Upper lobe of left lung (tissue), 6 donors: ENCODE measurements around the gene MEMO1. TPM values are rescaled to one million over a fixed set of nuclear protein-coding genes. Genes with fewer than 3 reads are reported as not detected.
"Not testable (repeated sequence)": the region's sequence is repeated elsewhere in the genome, so short reads cannot be mapped to it uniquely, and the experiment has no call there.

ENCODE experiments used
- ATAC-seq, 2 donors: fragments of 200-7000 bp; cut with Tn5 transposase; one replicate each; pipeline ENCODE4 v1.9.1; 2022; ENCODE audit warnings: mild to moderate bottlenecking in 2 of 2, moderate library complexity in 2 of 2; ENCODE audit not compliant: low FRiP score in 2 of 2
- DNase-seq, 2 donors: peaks; one replicate each; pipeline ENCODE4 v3.0.0-alpha.2; 2019 to 2020
- H3K27ac ChIP-seq, 4 donors: fragments of 200-600 bp; sonication (generic); one replicate each; pipeline ENCODE4 v1.5.1; 2016 to 2019
- H3K27me3 ChIP-seq, 4 donors: fragments of 200-600 bp; sonication (generic); one replicate each; pipeline ENCODE4 v1.5.1; 2017 to 2019
- H3K36me3 ChIP-seq, 4 donors: fragments of 200-600 bp; sonication (generic); one replicate each; pipeline ENCODE4 v1.5.1; 2016 to 2019
- H3K4me1 ChIP-seq, 4 donors: fragments of 200-600 bp; sonication (generic); one replicate each; pipeline ENCODE4 v1.5.1; 2018 to 2019
- H3K4me3 ChIP-seq, 4 donors: fragments of 200-600 bp; sonication (generic); one replicate each; pipeline ENCODE4 v1.5.1; 2017 to 2019; ENCODE audit warnings: mild to moderate bottlenecking in 2 of 4, moderate library complexity in 1 of 4
- H3K9me3 ChIP-seq, 4 donors: fragments of 200-600 bp; sonication (generic); one replicate each; pipeline ENCODE4 v1.5.1; 2018 to 2019
- EP300 ChIP-seq, 4 donors: sonication (generic); formaldehyde crosslinking; IDR thresholded peaks; one replicate each; pipeline ENCODE4 v1.5.1; 2017; ENCODE audit warnings: antibody characterized with exemption in 4 of 4, control low read depth in 2 of 4
- POLR2A ChIP-seq, 4 donors: fragments of 450-650 bp; IDR thresholded peaks; one replicate each; pipeline ENCODE4 v1.5.1; 2016 to 2017; ENCODE audit warnings: antibody characterized with exemption in 4 of 4, mild to moderate bottlenecking in 2 of 4
- POLR2AphosphoS5 ChIP-seq, 2 donors: sonication (generic); formaldehyde crosslinking; IDR thresholded peaks; one replicate each; pipeline ENCODE4 v1.5.1; 2017; ENCODE audit warnings: antibody characterized with exemption in 2 of 2
- WGBS, 2 donors: methylation state at CpG; one replicate each; pipeline ENCODE4 v1.1.5; 2017 to 2018; 5-methylcytosine and 5-hydroxymethylcytosine counted together
- total RNA-seq, 6 donors: library from RNA; depleted of rRNA in 4 of 6; stranded (reverse); fragments of >200 nt in 4 of 6; gene quantifications; one replicate each; pipeline versions ENCODE4 v1.1.0 to v1.2.1, GENCODE V29; 2016 to 2021
- TF ChIP-seq, protein P1 (sequence below), 6 experiments: fragments of 450-650 bp in 4 of 6; fragments of 200-600 bp in 2 of 6; sonication (generic) in 2 of 6; IDR thresholded peaks; one replicate each; pipeline ENCODE4 v1.5.1; 2016 to 2019; ENCODE audit warnings: antibody characterized with exemption in 6 of 6
- donor health status: DM: no; HTN: no; CAD: no; lungs with moderate emphysema.
- donor health status: DM: no; HTN: yes; CAD: no; lungs with severe emphysema.

MEMO1 gene
- total RNA-seq, 6 donors from 2014 or later, result 12.7 to 32.3 (median 23.6) TPM

DNA sequence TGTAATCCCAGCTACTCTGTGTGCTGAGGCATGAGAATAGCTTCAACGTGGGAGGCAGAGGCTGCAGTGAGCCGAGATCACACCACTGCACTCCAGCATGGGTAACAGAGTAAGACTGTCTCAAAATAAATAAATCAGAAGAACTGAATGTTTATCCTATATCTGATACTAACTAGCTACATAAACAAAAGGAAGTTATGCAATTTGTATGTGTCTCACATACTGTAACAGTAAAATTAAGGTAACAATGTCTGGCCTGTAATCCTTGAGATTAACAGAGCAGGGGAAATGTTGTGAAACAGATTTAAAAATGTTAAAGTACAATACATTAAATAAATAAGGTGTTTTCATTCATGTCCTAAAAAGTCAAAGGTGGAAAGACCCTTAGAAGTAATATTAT lies 150.8 kb downstream of the MEMO1 start:
- no peaks in the 10 kb centered on the region for H3K27me3 ChIP-seq
- WGBS, 2 donors, result 88% methylated on average over 2 of the region's 2 CpGs
- TF ChIP-seq POLR2A (IDR thresholded peaks at IDR 0.05), result no peak
- TF ChIP-seq, protein P1, sequence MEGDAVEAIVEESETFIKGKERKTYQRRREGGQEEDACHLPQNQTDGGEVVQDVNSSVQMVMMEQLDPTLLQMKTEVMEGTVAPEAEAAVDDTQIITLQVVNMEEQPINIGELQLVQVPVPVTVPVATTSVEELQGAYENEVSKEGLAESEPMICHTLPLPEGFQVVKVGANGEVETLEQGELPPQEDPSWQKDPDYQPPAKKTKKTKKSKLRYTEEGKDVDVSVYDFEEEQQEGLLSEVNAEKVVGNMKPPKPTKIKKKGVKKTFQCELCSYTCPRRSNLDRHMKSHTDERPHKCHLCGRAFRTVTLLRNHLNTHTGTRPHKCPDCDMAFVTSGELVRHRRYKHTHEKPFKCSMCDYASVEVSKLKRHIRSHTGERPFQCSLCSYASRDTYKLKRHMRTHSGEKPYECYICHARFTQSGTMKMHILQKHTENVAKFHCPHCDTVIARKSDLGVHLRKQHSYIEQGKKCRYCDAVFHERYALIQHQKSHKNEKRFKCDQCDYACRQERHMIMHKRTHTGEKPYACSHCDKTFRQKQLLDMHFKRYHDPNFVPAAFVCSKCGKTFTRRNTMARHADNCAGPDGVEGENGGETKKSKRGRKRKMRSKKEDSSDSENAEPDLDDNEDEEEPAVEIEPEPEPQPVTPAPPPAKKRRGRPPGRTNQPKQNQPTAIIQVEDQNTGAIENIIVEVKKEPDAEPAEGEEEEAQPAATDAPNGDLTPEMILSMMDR (IDR thresholded peaks at IDR 0.05), result no peak
- TF ChIP-seq POLR2AphosphoS5 (IDR thresholded peaks at IDR 0.05), result no peak
- TF ChIP-seq EP300 (IDR thresholded peaks at IDR 0.05), result no peak
- no peak overlapping the region for H3K4me3 ChIP-seq
- H3K36me3 ChIP-seq, result peaks cover 0 to 7% (median 0%) of the 10 kb centered on the region in 4 donors
- no peak for ATAC-seq
- no peaks in the 10 kb centered on the region for H3K9me3 ChIP-seq
- H3K27ac ChIP-seq, result no peak overlapping the region
- H3K4me1 ChIP-seq, result no peaks in the 10 kb centered on the region
- DNase-seq, result no peak

DNA sequence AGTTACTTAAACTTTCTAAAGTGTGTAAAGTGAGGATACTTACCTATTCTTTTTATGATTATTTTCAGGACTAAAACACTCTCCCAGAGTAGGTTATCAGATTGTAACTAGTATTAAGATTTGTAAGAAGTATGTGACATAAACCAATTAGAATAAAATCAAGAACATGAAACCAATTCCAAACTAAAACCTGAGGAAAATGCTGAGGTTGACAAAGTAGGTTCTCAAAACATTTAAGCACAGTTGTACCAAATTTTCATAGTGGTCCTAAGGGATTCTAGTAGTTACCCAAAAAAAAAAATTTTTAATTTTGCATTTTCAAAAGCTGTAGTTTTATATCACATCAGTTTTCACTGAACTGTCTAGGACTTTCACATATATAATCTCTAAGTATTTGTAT lies 157.3 kb downstream of the MEMO1 start:
- Histone ChIP-seq H3K4me1 (no peaks in the 10 kb centered on the region), H3K9me3 (no peaks in the 10 kb centered on the region), H3K4me3 (no peak overlapping the region), H3K27me3 (no peaks in the 10 kb centered on the region), H3K27ac (no peak overlapping the region), H3K36me3 (no peaks in the 10 kb centered on the region)
- ATAC-seq, result no peak
- DNase-seq, result no peak
- TF ChIP-seq EP300 (IDR thresholded peaks at IDR 0.05) (no peak), POLR2AphosphoS5 (IDR thresholded peaks at IDR 0.05) (no peak), POLR2A (IDR thresholded peaks at IDR 0.05) (no peak)
- TF ChIP-seq, protein P1 (IDR thresholded peaks at IDR 0.05), result no peak

DNA sequence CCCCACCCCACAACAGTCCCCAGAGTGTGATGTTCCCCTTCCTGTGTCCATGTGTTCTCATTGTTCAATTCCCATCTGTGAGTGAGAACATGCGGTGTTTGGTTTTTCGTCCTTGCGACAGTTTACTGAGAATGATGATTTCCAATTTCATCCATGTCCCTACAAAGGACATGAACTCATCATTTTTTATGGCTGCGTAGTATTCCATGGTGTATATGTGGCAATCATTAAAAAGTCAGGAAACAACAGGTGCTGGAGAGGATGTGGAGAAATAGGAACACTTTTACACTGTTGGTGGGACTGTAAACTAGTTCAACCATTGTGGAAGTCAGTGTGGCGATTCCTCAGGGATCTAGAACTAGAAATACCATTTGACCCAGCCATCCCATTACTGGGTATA lies 168.7 kb downstream of the MEMO1 start:
- WGBS, 2 donors, result 98 to 100% methylated on average over 4 to 5 of the region's 5 CpGs
- H3K36me3 ChIP-seq, ATAC-seq, H3K4me3 ChIP-seq, H3K4me1 ChIP-seq, H3K27me3 ChIP-seq, H3K9me3 ChIP-seq, H3K27ac ChIP-seq, DNase-seq: not testable (repeated sequence)

DNA sequence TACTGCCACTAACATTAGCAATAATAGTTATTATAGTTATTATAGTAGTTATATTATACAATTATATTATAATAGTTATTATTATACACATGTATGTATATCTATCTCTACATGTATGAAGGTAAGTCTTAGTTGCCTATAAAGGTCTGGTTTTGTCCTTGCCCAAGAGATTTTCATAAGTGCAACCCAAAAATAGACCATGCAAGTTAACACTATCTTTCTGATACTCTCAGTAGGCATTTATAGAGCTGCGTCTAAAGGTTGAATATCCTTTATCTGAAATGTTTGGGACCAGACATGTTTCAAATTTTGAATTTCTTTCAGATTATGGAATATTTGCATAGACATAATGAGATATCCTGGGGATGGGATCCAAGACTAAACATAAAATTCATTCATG lies 175.4 kb downstream of the MEMO1 start:
- no peaks in the 10 kb centered on the region for H3K9me3 ChIP-seq

DNA sequence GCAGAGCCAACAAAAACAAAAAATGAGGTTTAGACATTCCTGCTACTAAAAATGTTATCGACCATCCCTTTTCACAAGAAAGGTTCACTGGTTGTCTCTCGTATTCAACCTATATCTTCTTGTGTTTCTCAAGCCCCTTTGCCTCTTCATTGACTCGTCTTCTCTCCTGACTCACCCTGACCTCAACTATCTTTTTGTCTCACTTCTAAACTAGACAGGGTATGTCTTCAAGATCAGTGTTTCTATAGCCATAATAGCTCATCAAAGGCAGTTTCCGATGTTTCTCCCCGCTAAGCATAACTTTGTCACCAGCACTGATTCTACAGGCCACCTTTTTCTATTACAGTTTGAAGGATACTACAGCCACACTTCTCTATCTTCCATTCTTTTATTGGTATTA lies 178.4 kb downstream of the MEMO1 start:
- ATAC-seq (no peak), DNase-seq (no peak)
- no peaks in the 10 kb centered on the region for H3K27me3 ChIP-seq
- no peaks in the 10 kb centered on the region for H3K4me1 ChIP-seq
- TF ChIP-seq POLR2A (IDR thresholded peaks at IDR 0.05), result no peak
- TF ChIP-seq EP300 (IDR thresholded peaks at IDR 0.05), result no peak
- no peak for TF ChIP-seq POLR2AphosphoS5 (IDR thresholded peaks at IDR 0.05)
- TF ChIP-seq, protein P1 (IDR thresholded peaks at IDR 0.05), result no peak
- H3K27ac ChIP-seq, result no peak overlapping the region
- H3K36me3 ChIP-seq, result no peaks in the 10 kb centered on the region
- peaks cover 0 to 10% (median under 1%) of the 10 kb centered on the region in 4 donors for H3K9me3 ChIP-seq
- H3K4me3 ChIP-seq, result no peak overlapping the region
- WGBS, 2 donors, result 87 to 97% methylated on average over 5 of the region's 5 CpGs

More for the DNA sequence above, 175.4 kb downstream of the MEMO1 start:
- no peaks in the 10 kb centered on the region for H3K36me3 ChIP-seq
- TF ChIP-seq POLR2AphosphoS5 (IDR thresholded peaks at IDR 0.05) (no peak), POLR2A (IDR thresholded peaks at IDR 0.05) (no peak), EP300 (IDR thresholded peaks at IDR 0.05) (no peak)
- TF ChIP-seq, protein P1 (IDR thresholded peaks at IDR 0.05), result no peak
- H3K4me1 ChIP-seq, result no peaks in the 10 kb centered on the region
- H3K27ac ChIP-seq, result no peak overlapping the region
- WGBS, 2 donors, result 96 to 97% methylated on average over 1 of the region's 1 CpG
- no peak for DNase-seq
- no peaks in the 10 kb centered on the region for H3K27me3 ChIP-seq
- H3K4me3 ChIP-seq, result no peak overlapping the region
- no peak for ATAC-seq
